HG03097 (cell line): ENCODE results near the gene EXOSC7.
"Not testable (repeated sequence)": the region's sequence is repeated elsewhere in the genome, so short reads cannot be mapped to it uniquely, and the experiment has no call there.

Experiments
- ATAC-seq: cut with Tn5 transposase; IDR thresholded peaks from one replicate; pipeline ENCODE4 v1.9.1; 2021; ENCODE audit not compliant: unreplicated experiment, low FRiP score

The EXOSC7 gene

GRCh38 chr3:44976002-44976815 is at the start of gene EXOSC7, which contains the start of gene ZDHHC3:
Gene EXOSC7, plus strand, starts transcription at chr3:44976244. Its CDS starts 34 bp downstream, at chr3:44976278.
Gene ZDHHC3, minus strand, starts transcription at chr3:44976174. Its CDS starts 16,738 bp downstream, at chr3:44959436.
- ATAC-seq: peak; percentile 61

GRCh38 chr3:44926921-44927320 is 49.1 kb upstream of the EXOSC7 start:
- no peak for ATAC-seq

GRCh38 chr3:44927371-44927770 is 48.7 kb upstream of the EXOSC7 start:
- no peak for ATAC-seq

- ATAC-seq: no peak
Measured at GRCh38 chr3:44929782-44930181, 46.3 kb upstream of the EXOSC7 start.

- no peak for ATAC-seq
Measured at GRCh38 chr3:44930911-44931310, 45.1 kb upstream of the EXOSC7 start.

- no peak for ATAC-seq
Measured at GRCh38 chr3:44931791-44932190, 44.3 kb upstream of the EXOSC7 start.

GRCh38 chr3:44932271-44932670 is 43.8 kb upstream of the EXOSC7 start:
- no peak for ATAC-seq

GRCh38 chr3:44932986-44933944 is 42.8 kb upstream of the EXOSC7 start:
- ATAC-seq: no peak

GRCh38 chr3:44939581-44940036 is 36.4 kb upstream of the EXOSC7 start:
- no peak for ATAC-seq

- no peak for ATAC-seq
Measured at GRCh38 chr3:44942202-44942921, 33.7 kb upstream of the EXOSC7 start.

- no peak for ATAC-seq
Measured at GRCh38 chr3:44948239-44948638, 27.8 kb upstream of the EXOSC7 start.

- not testable (repeated sequence) for ATAC-seq
Measured at GRCh38 chr3:44949770-44950169, 26.3 kb upstream of the EXOSC7 start.

GRCh38 chr3:44950275-44950734 is 25.7 kb upstream of the EXOSC7 start:
- ATAC-seq: no peak

- ATAC-seq: no peak
Measured at GRCh38 chr3:44952689-44953088, 23.4 kb upstream of the EXOSC7 start.

- no peak for ATAC-seq
Measured at GRCh38 chr3:44954304-44954703, 21.7 kb upstream of the EXOSC7 start.

- ATAC-seq: peak; percentile 48
Measured at GRCh38 chr3:44954962-44955361, 21.1 kb upstream of the EXOSC7 start.

GRCh38 chr3:44955917-44956316 is 20.1 kb upstream of the EXOSC7 start:
- no peak for ATAC-seq

- no peak for ATAC-seq
Measured at GRCh38 chr3:44957986-44958385, 18.1 kb upstream of the EXOSC7 start.

- ATAC-seq: no peak
Measured at GRCh38 chr3:44958386-44958785, 17.7 kb upstream of the EXOSC7 start.

- no peak for ATAC-seq
Measured at GRCh38 chr3:44960387-44961026, 15.5 kb upstream of the EXOSC7 start.
